ENCODE measurements around the gene MAGI2. TPM values are rescaled to one million over a fixed set of nuclear protein-coding genes. Genes with fewer than 3 reads are reported as not detected.
"Not testable (repeated sequence)": the region's sequence is repeated elsewhere in the genome, so short reads cannot be mapped to it uniquely, and the experiment has no call there.

Gene MAGI2
- total RNA-seq, 4 donors from 2014 or later: 0.98 to 4.8 (median 2.5) TPM

DNA sequence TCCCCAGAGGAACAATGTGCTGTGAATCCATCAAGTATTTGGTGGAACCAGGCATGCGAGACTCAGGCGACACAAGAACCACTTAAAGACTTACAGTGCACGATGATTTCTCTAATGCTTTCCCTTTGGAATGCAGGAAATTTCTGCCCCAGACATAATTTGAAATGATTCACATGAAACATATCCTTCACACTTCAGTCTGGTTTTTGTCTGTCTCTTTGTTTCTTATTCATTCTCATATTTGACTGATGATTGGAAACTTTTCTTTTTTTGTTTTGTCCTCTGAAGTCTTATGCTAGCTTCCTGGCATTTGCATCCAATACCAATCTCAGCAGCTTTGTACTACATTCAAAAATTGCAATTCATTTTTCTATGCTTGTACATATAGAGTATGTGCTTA, 1152.1 kb downstream of the MAGI2 start:
- Histone ChIP-seq H3K4me3 (no peak overlapping the region), H3K9me3 (no peaks in the 10 kb centered on the region), H3K27me3 (no peaks in the 10 kb centered on the region), H3K4me1 (no peaks in the 10 kb centered on the region), H3K36me3 (no peaks in the 10 kb centered on the region), H3K27ac (no peak overlapping the region)
- 51% methylated on average over 3 of the region's 3 CpGs for WGBS
- no peak for DNase-seq (ENCODE audit: low spot score in 2 of 2)
- no peak for TF ChIP-seq POLR2A (IDR thresholded peaks at IDR 0.05)
- TF ChIP-seq, protein P1, sequence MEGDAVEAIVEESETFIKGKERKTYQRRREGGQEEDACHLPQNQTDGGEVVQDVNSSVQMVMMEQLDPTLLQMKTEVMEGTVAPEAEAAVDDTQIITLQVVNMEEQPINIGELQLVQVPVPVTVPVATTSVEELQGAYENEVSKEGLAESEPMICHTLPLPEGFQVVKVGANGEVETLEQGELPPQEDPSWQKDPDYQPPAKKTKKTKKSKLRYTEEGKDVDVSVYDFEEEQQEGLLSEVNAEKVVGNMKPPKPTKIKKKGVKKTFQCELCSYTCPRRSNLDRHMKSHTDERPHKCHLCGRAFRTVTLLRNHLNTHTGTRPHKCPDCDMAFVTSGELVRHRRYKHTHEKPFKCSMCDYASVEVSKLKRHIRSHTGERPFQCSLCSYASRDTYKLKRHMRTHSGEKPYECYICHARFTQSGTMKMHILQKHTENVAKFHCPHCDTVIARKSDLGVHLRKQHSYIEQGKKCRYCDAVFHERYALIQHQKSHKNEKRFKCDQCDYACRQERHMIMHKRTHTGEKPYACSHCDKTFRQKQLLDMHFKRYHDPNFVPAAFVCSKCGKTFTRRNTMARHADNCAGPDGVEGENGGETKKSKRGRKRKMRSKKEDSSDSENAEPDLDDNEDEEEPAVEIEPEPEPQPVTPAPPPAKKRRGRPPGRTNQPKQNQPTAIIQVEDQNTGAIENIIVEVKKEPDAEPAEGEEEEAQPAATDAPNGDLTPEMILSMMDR (IDR thresholded peaks at IDR 0.05): no peak
- TF ChIP-seq POLR2AphosphoS5 (IDR thresholded peaks at IDR 0.05): no peak
- TF ChIP-seq EP300 (IDR thresholded peaks at IDR 0.05): no peak

DNA sequence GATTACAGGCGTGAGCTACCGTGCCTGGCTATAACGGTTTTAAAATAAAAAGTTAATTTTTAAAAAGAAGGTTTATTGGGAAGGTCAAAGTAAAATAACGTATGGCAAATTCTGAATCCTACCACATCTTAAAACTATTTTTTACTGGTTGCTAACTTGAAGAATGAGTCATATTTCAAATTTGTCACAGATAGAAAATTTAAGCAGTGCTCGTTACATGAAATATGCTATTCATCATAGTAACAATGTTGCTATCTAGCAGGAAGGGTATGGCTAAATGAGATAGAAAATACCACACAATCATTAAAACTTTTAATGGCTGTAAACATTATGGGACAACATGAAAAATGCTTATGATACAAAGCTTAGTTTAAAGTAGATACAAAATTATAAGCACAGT, 1154.4 kb downstream of the MAGI2 start:
- no peak overlapping the region for H3K4me3 ChIP-seq
- H3K27ac ChIP-seq: no peak overlapping the region
- H3K27me3 ChIP-seq: no peaks in the 10 kb centered on the region
- no peaks in the 10 kb centered on the region for H3K4me1 ChIP-seq
- DNase-seq (ENCODE audit: low spot score in 2 of 2): no peak
- 81% methylated on average over 5 of the region's 5 CpGs for WGBS
- TF ChIP-seq, protein P1 (IDR thresholded peaks at IDR 0.05): no peak
- TF ChIP-seq EP300 (IDR thresholded peaks at IDR 0.05) (no peak), POLR2AphosphoS5 (IDR thresholded peaks at IDR 0.05) (no peak), POLR2A (IDR thresholded peaks at IDR 0.05) (no peak)
- H3K36me3 ChIP-seq: no peaks in the 10 kb centered on the region
- H3K9me3 ChIP-seq: no peaks in the 10 kb centered on the region

DNA sequence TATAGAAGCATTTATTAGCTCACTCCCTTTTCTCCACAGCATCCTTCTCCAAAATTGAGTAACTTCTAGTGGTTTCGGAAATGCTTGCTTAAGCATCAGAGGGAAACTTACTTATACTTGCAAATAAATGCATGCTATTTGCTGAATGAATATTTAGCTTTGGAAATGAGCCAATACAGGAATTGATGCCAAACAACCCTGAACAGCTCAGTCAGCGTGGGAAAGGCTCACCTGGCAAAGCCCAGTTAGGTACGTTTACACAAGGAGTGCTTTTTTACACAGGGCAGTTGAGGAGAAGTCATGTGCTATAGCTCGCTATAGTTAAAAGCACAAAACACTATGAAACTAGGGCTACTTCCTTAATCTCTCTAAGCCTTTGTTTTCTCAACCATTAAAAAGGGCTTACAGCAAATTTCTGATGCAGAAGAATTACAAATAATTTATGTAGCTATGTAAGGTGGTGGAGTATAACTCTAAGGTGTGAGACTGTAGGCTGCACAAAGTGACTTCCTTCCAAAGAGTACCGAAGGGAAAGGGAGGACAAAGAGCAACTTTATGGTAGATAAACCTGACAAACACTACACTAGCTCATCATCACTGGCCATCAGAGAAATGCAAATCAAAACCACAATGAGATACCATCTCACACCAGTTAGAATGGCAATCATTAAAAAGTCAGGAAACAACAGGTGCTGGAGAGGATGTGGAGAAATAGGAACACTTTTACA, 1156.7 kb downstream of the MAGI2 start:
- DNase-seq (ENCODE audit: low spot score in 2 of 2): no peak
- H3K4me1 ChIP-seq: no peaks in the 10 kb centered on the region
- H3K4me3 ChIP-seq: no peak overlapping the region
- TF ChIP-seq POLR2A (IDR thresholded peaks at IDR 0.05) (no peak), POLR2AphosphoS5 (IDR thresholded peaks at IDR 0.05) (no peak), EP300 (IDR thresholded peaks at IDR 0.05) (no peak)
- TF ChIP-seq, protein P1 (IDR thresholded peaks at IDR 0.05): no peak
- H3K27me3 ChIP-seq: no peaks in the 10 kb centered on the region
- no peak overlapping the region for H3K27ac ChIP-seq
- no peaks in the 10 kb centered on the region for H3K9me3 ChIP-seq
- 69% methylated on average over 5 of the region's 5 CpGs for WGBS
- no peaks in the 10 kb centered on the region for H3K36me3 ChIP-seq

DNA sequence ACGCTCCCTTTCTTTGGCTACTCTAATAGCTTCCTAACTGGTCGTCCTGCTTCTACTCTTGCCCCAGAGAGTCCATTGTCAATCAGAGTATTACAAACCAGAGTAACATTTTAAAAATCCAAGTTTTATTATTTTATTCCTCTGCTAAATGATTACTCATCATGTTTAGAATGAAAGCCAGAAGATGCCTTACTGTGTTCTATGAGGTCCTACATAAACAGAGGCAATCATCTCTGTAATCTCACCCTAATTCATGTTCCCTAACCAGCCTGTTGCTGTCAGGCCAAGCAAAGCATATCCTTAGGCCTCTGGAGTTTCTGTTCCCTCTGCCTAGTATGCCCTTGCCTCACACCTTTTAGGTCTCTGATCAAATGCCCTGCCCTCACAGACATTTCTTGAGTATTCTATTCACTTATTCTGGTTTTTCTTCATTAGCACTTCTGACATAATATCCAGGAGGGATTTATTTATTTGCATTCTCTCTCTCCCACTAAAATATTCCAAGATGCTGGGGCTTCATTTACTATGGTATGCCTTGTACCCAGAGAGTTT, 1157.3 kb downstream of the MAGI2 start:
- no peak for TF ChIP-seq POLR2AphosphoS5 (IDR thresholded peaks at IDR 0.05)
- Histone ChIP-seq H3K27me3 (no peaks in the 10 kb centered on the region), H3K4me3 (no peak overlapping the region), H3K27ac (no peak overlapping the region), H3K9me3 (no peaks in the 10 kb centered on the region), H3K36me3 (no peaks in the 10 kb centered on the region), H3K4me1 (no peaks in the 10 kb centered on the region)
- WGBS: 87% methylated on average over 2 of the region's 2 CpGs
- no peak for DNase-seq (ENCODE audit: low spot score in 2 of 2)

DNA sequence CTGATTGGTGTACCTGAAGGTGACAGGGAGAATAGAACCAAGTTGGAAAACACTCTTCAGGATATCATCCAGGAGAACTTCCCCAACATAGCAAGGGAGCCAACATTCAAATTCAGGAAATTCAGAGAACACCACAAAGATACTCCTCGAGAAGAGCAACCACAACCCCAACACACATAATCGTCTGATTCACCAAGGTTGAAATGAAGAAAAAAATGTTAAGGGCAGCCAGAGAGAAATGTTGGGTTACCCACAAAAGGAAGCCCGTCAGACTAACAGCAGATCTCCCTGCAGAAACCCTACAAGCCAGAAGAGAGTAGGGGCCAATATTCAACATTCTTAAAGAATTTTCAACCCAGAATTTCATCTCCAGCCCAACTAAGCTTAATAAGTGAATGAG, 1164.0 kb downstream of the MAGI2 start:
- not testable (repeated sequence) for H3K4me1 ChIP-seq; H3K27me3 ChIP-seq; H3K9me3 ChIP-seq; H3K4me3 ChIP-seq; H3K36me3 ChIP-seq; DNase-seq (ENCODE audit: low spot score in 2 of 2); H3K27ac ChIP-seq
- WGBS: 80% methylated on average over 3 of the region's 3 CpGs

DNA sequence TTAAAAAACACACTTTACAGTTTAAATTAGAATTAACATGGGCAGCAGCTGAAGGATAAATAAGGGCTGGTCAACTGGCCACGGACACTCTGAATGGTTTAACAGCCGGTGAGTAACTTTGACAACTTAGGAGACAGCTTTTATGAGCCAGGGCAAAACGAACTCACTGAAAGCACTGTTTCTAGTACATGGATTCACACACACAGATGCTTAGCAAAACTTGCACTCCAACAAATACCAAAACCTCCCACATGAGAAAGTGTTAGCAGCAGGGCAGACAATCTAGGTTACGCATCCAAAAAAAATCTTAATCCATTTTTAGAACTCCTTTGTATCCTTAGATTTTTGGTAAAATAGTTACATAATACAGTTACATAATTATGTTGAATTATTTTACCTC, 1168.5 kb downstream of the MAGI2 start:
- WGBS: 41% methylated on average over 4 of the region's 4 CpGs
- Histone ChIP-seq H3K4me1 (no peaks in the 10 kb centered on the region), H3K4me3 (no peak overlapping the region)

More for the DNA sequence above, 1168.5 kb downstream of the MAGI2 start:
- no peak overlapping the region for H3K27ac ChIP-seq
- no peak for DNase-seq (ENCODE audit: low spot score in 2 of 2)
- TF ChIP-seq POLR2A (IDR thresholded peaks at IDR 0.05) (no peak), POLR2AphosphoS5 (IDR thresholded peaks at IDR 0.05) (no peak), EP300 (IDR thresholded peaks at IDR 0.05) (no peak)
- TF ChIP-seq, protein P1 (IDR thresholded peaks at IDR 0.05): no peak
- H3K27me3 ChIP-seq: no peaks in the 10 kb centered on the region
- H3K36me3 ChIP-seq: no peaks in the 10 kb centered on the region
- H3K9me3 ChIP-seq: no peaks in the 10 kb centered on the region

Measured in suprapubic skin (tissue), 4 donors.